GM19467 (cell line): ENCODE measurements around the gene NOP58.
"Not testable (repeated sequence)": the region's sequence is repeated elsewhere in the genome, so short reads cannot be mapped to it uniquely, and the experiment has no call there.

Experiments
- ATAC-seq: cut with Tn5 transposase; IDR thresholded peaks from one replicate; pipeline ENCODE4 v1.9.1; 2021; ENCODE audit warnings: mild to moderate bottlenecking, moderate library complexity; ENCODE audit not compliant: unreplicated experiment

NOP58 gene

GRCh38 chr2:202306034-202306433 lies 40.5 kb downstream of the NOP58 start:
- no peak for ATAC-seq

GRCh38 chr2:202307690-202308089 lies 42.1 kb downstream of the NOP58 start:
- ATAC-seq = no peak

GRCh38 chr2:202311823-202312388 lies 46.3 kb downstream of the NOP58 start:
- no peak for ATAC-seq

GRCh38 chr2:202314116-202314515 lies 48.6 kb downstream of the NOP58 start:
- no peak for ATAC-seq

- ATAC-seq = no peak
These were observed 51.7 kb downstream of the NOP58 start for GRCh38 chr2:202317080-202317857.

GRCh38 chr2:202320362-202320761 lies 54.8 kb downstream of the NOP58 start:
- not testable (repeated sequence) for ATAC-seq

- ATAC-seq = no peak
These were observed 56.9 kb downstream of the NOP58 start for GRCh38 chr2:202322435-202322834.

GRCh38 chr2:202327858-202328257 lies 62.3 kb downstream of the NOP58 start:
- no peak for ATAC-seq

- ATAC-seq = no peak
These were observed 70.4 kb downstream of the NOP58 start for GRCh38 chr2:202335791-202336467.

GRCh38 chr2:202337151-202337550 lies 71.6 kb downstream of the NOP58 start:
- ATAC-seq = no peak

- no peak for ATAC-seq
These were observed 72.3 kb downstream of the NOP58 start for GRCh38 chr2:202337706-202338346.

GRCh38 chr2:202339071-202339870 lies 73.7 kb downstream of the NOP58 start:
- no peak for ATAC-seq

GRCh38 chr2:202344178-202344577 lies 78.6 kb downstream of the NOP58 start:
- ATAC-seq = no peak

- no peak for ATAC-seq
These were observed 80.6 kb downstream of the NOP58 start for GRCh38 chr2:202346180-202346579.
